RWPE2 (cell line): ENCODE data around the gene ACTR1A.

ENCODE experiments used
- ATAC-seq: fragments of 200-7000 bp; cut with Tn5 transposase; 3 replicates; pipeline ENCODE4 v1.9.1; 2021; ENCODE audit warnings: low read depth
- DNase-seq: peaks from one replicate; pipeline ENCODE4 v3.0.0-alpha.2; 2020; ENCODE audit warnings: low spot score
- H3K27ac ChIP-seq: fragments of 450-650 bp; 2 replicates; pipeline ENCODE4 v1.5.1; 2017; ENCODE audit warnings: mild to moderate bottlenecking; ENCODE audit not compliant: poor library complexity, severe bottlenecking
- H3K27me3 ChIP-seq: fragments of 250-450 bp; sonication (Bioruptor Pico); 2 replicates; pipeline ENCODE4 v1.5.1; 2021; ENCODE audit warnings: mild to moderate bottlenecking, moderate library complexity; ENCODE audit not compliant: insufficient read depth, poor library complexity, severe bottlenecking
- H3K36me3 ChIP-seq: fragments of 250-450 bp; sonication (Bioruptor Pico); 2 replicates; pipeline ENCODE4 v1.5.1; 2020; ENCODE audit warnings: low read depth, mild to moderate bottlenecking, moderate library complexity
- H3K4me1 ChIP-seq: fragments of 250-450 bp; sonication (Bioruptor Pico); 2 replicates; pipeline ENCODE4 v1.5.1; 2021; ENCODE audit warnings: mild to moderate bottlenecking, moderate library complexity; ENCODE audit not compliant: insufficient read depth, poor library complexity, severe bottlenecking
- H3K4me3 ChIP-seq: fragments of 250-450 bp; sonication (Bioruptor Pico); 2 replicates; pipeline ENCODE4 v1.5.1; 2021; ENCODE audit warnings: mild to moderate bottlenecking, moderate library complexity; ENCODE audit not compliant: severe bottlenecking
- H3K9me3 ChIP-seq: fragments of 250-450 bp; sonication (Bioruptor Pico); 2 replicates; pipeline ENCODE4 v1.5.1; 2021; ENCODE audit warnings: mild to moderate bottlenecking, moderate library complexity; ENCODE audit not compliant: severe bottlenecking
- CTCF ChIP-seq: fragments of 450-650 bp; IDR thresholded peaks from one replicate; pipeline ENCODE4 v1.5.1; 2017; ENCODE audit warnings: mild to moderate bottlenecking, moderate library complexity; ENCODE audit not compliant: poor library complexity, severe bottlenecking

The ACTR1A gene

GRCh38 chr10:102517553-102517952 lies 15.0 kb upstream of the ACTR1A start:
- Histone ChIP-seq H3K4me3 (no peak overlapping the region), H3K27me3 (no peaks in the 10 kb centered on the region), H3K36me3 (peaks cover 20% of the 10 kb centered on the region), H3K27ac (no peak overlapping the region), H3K9me3 (no peaks in the 10 kb centered on the region), H3K4me1 (no peaks in the 10 kb centered on the region)
- TF ChIP-seq CTCF, result no peak
- ATAC-seq (no peak), DNase-seq (no peak)

- H3K36me3 ChIP-seq, result peaks cover 30% of the 10 kb centered on the region
- H3K4me1 ChIP-seq, result no peaks in the 10 kb centered on the region
- no peak overlapping the region for H3K27ac ChIP-seq
- DNase-seq (no peak), ATAC-seq (no peak)
- H3K27me3 ChIP-seq, result no peaks in the 10 kb centered on the region
- no peak overlapping the region for H3K4me3 ChIP-seq
- H3K9me3 ChIP-seq, result no peaks in the 10 kb centered on the region
- no peak for TF ChIP-seq CTCF
Measured at GRCh38 chr10:102515724-102516123, 13.2 kb upstream of the ACTR1A start.

- DNase-seq (peak; percentile 19), ATAC-seq (no peak)
- Histone ChIP-seq H3K4me3 (no peak overlapping the region), H3K4me1 (no peaks in the 10 kb centered on the region), H3K9me3 (no peaks in the 10 kb centered on the region), H3K36me3 (peaks cover 34% of the 10 kb centered on the region), H3K27me3 (no peaks in the 10 kb centered on the region), H3K27ac (no peak overlapping the region)
- no peak for TF ChIP-seq CTCF
Measured at GRCh38 chr10:102514487-102515311, 12.2 kb upstream of the ACTR1A start.

DNA sequence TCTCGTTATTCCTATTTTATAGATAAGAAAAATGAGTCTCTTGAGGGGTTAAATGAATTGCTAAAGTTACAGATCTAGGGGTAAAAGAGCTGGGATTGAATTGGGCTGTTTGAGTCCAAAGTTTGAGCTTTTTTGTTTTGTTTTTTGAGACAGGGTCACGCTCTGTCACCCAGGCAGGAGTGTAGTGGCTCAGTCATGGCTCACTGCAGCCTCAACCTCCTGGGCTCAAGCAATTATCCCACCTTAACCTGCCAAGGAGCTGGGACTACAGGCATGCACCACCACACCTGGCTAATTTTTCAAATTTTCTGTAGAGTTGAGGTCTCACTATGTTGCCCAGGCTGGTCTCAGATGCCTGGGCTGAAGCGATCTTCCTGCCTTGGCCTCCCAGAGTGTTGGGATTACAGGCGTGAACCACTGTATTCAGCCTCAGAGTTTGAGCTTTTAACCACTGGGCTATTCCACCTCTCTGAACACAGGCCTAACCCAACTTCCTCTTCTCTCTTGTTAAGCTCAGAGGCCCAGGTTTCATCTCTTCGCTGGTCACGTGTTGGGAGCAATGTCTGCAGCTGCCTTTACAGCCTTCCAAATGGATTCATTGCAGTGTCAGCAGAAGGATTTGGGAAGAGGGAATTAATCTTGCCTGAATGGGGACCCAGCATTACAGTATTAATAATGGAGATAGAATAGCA lies 9.2 kb upstream of the ACTR1A start:
- DNase-seq, result no peak
- no peak for TF ChIP-seq CTCF
- no peaks in the 10 kb centered on the region for H3K4me1 ChIP-seq
- H3K9me3 ChIP-seq, result no peaks in the 10 kb centered on the region
- peaks cover 37% of the 10 kb centered on the region for H3K36me3 ChIP-seq
- no peak for ATAC-seq
- H3K4me3 ChIP-seq, result no peak overlapping the region
- no peaks in the 10 kb centered on the region for H3K27me3 ChIP-seq
- H3K27ac ChIP-seq, result no peak overlapping the region

DNA sequence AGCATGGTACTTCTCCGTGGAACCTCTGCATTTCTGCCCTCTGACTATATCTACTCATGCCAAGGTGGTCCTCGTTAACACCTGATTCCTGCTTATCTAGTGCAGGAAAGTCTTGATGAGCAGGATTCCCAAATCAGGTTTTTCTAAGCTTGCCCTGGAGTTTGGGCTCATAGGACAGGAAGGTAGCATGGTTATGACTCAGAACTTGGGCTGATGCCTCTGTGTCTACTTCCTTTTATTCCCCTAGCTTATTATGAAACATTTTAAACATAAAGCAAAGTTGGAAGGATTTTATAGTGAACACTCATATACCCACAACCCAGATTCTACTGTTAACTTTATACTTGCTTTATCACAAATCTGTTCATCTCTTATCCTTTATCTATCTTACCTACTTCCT lies 6.9 kb upstream of the ACTR1A start:
- peak overlapping the region; percentile 31 for H3K27ac ChIP-seq
- TF ChIP-seq CTCF, result no peak
- H3K4me3 ChIP-seq, result no peak overlapping the region
- no peaks in the 10 kb centered on the region for H3K4me1 ChIP-seq
- H3K27me3 ChIP-seq, result no peaks in the 10 kb centered on the region
- peaks cover 37% of the 10 kb centered on the region for H3K36me3 ChIP-seq
- ATAC-seq (peak; percentile 60), DNase-seq (no peak)
- H3K9me3 ChIP-seq, result no peaks in the 10 kb centered on the region
